HL-60 (cell line): ENCODE results near the gene BLOC1S5.

Experiments
- DNase-seq, 2 experiments: peaks; one replicate each; pipeline ENCODE4 v3.0.0-alpha.2; 2010 to 2020; ENCODE audit warnings: low read depth in 1 of 2, low spot score in 1 of 2
- H3K27ac ChIP-seq: fragments of 250-450 bp; sonication (Bioruptor Pico); replicated peaks from 2 replicates; pipeline ENCODE4 v1.5.1; 2020; ENCODE audit warnings: mild to moderate bottlenecking, moderate library complexity
- H3K27me3 ChIP-seq: fragments of 250-450 bp; sonication (Bioruptor Pico); 2 replicates; pipeline ENCODE4 v1.5.1; 2021; ENCODE audit warnings: mild to moderate bottlenecking, moderate library complexity; ENCODE audit not compliant: insufficient read depth, poor library complexity, severe bottlenecking
- H3K4me3 ChIP-seq: replicated peaks from 2 replicates; pipeline ENCODE4 v1.5.1; 2011; ENCODE audit warnings: mild to moderate bottlenecking, control low read depth, low read length; ENCODE audit not compliant: insufficient read depth
- GABPA ChIP-seq: IDR thresholded peaks from 2 replicates; pipeline ENCODE4 v1.6.1; 2012; ENCODE audit warnings: low read depth
- POLR2AphosphoS5 ChIP-seq: IDR thresholded peaks from 2 replicates; pipeline ENCODE4 v1.6.1; 2012; ENCODE audit warnings: low read depth
- SPI1 ChIP-seq: IDR thresholded peaks from 2 replicates; pipeline ENCODE4 v1.6.1; 2012; ENCODE audit warnings: low read depth, mild to moderate bottlenecking, borderline replicate concordance
- long read RNA-seq: library from polyadenylated mRNA; unstranded; transcript quantifications from one replicate; pipeline ENCODE4 v2.0.0, GENCODE V29; 2020
- TF ChIP-seq, protein P1 (sequence below): IDR thresholded peaks from one replicate; pipeline ENCODE4 v1.5.1; 2011; ENCODE audit warnings: low read length, control low read depth, inconsistent platforms; ENCODE audit not compliant: insufficient read depth
- TF ChIP-seq, protein P2 (sequence below): IDR thresholded peaks from 2 replicates; pipeline ENCODE4 v1.6.1; 2012; ENCODE audit warnings: low read depth; ENCODE audit not compliant: insufficient replicate concordance

The BLOC1S5 gene, protein sequence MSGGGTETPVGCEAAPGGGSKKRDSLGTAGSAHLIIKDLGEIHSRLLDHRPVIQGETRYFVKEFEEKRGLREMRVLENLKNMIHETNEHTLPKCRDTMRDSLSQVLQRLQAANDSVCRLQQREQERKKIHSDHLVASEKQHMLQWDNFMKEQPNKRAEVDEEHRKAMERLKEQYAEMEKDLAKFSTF
- long read RNA-seq, transcript BLOC1S5-202 (5 exons, 2,684 nt): major isoform, 185 of 225 reads
- long read RNA-seq, transcript BLOC1S5-205 (4 exons, 368 nt): minor isoform, 12 of 225 reads
- long read RNA-seq, transcript BLOC1S5-201 (6 exons, 2,445 nt): minor isoform, 5 of 225 reads
- long read RNA-seq, partial matches to known transcripts: 0 of 225 reads
- long read RNA-seq, other reads (novel, unspliced or antisense): 21 of 225 reads

DNA sequence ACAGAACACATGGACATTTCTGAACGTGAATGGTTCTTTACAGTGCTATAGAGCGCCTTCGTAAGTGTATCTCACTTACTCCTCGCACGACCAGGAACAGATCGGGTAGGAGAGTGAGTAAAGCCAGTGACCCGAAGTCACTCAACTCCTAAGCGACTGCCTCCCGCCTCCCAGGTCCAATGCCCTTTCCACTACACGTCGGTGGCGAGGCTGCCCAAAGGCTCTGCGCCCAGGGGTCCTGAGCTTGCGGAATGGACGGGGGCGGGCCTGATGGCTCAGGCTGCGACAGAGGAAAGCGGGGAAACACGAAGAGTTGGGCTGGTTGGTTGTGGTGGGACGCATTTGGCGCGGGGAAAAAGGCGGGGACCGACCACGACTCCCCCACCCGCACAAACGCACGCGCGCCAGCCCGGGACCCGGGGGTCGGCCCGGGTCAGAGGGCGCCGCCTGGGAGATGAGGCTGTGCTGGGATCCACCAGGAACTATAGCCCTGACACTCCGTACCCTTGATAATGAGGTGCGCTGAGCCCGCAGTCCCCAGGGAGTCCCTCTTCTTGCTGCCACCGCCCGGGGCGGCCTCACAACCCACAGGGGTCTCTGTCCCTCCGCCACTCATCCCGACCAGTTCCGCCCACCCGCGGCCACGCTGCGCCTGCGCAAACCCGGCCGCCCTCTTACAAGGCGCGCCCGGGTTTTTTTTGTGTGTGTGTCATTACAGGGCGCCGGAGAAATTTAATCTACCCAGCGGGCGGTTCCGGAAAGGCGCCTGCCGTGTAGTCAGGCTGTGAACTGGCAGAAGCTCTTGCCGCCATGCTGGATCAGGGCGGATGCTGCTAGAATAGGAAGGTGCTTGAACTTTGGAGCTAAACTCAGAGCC, at the start of gene BLOC1S5:
BLOC1S5 (minus strand) TSS at position 629 of the 877 bp plus-strand sequence; CDS start at position 616, 13 bp downstream.
- peak within 1 kb of the TSS; percentile 81 for H3K27ac ChIP-seq
- H3K4me3 ChIP-seq: peak within 1 kb of the TSS; percentile 95
- H3K27me3 ChIP-seq: no peaks in the 10 kb centered on the region
- DNase-seq: peak; percentile 90 to 98
- TF ChIP-seq GABPA (peak; percentile 68), SPI1 (peak; percentile 48; the same call in 1 of the 2 replicates)
- TF ChIP-seq, protein P1, sequence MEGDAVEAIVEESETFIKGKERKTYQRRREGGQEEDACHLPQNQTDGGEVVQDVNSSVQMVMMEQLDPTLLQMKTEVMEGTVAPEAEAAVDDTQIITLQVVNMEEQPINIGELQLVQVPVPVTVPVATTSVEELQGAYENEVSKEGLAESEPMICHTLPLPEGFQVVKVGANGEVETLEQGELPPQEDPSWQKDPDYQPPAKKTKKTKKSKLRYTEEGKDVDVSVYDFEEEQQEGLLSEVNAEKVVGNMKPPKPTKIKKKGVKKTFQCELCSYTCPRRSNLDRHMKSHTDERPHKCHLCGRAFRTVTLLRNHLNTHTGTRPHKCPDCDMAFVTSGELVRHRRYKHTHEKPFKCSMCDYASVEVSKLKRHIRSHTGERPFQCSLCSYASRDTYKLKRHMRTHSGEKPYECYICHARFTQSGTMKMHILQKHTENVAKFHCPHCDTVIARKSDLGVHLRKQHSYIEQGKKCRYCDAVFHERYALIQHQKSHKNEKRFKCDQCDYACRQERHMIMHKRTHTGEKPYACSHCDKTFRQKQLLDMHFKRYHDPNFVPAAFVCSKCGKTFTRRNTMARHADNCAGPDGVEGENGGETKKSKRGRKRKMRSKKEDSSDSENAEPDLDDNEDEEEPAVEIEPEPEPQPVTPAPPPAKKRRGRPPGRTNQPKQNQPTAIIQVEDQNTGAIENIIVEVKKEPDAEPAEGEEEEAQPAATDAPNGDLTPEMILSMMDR: no peak

DNA sequence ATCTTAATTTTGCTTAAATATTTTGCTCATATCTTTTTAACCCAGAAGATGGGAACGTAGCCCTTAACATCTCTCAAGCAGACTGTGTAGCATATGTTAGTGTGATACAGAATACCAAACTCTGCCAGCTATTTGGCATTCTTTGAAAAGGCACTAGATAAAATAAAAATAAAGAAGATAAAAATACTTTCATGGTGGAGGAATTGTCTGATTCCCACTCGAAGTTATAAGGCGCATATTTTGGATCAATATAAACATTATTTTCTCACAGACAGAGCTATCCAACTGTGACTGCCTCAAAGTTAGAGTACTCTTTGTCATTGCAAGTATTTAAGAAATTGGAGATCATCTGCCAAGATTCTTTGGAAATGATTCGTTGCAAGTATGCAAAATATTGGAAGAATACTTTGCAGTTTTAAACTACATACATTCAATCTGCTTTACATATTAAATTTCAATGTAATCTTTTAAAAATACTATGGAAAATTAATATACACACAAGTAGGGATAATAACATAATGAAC, 49.0 kb upstream of the BLOC1S5 start:
- Histone ChIP-seq H3K4me3 (no peak overlapping the region), H3K27me3 (peaks cover 2% of the 10 kb centered on the region), H3K27ac (no peak overlapping the region)
- TF ChIP-seq GABPA: no peak
- TF ChIP-seq, protein P2, sequence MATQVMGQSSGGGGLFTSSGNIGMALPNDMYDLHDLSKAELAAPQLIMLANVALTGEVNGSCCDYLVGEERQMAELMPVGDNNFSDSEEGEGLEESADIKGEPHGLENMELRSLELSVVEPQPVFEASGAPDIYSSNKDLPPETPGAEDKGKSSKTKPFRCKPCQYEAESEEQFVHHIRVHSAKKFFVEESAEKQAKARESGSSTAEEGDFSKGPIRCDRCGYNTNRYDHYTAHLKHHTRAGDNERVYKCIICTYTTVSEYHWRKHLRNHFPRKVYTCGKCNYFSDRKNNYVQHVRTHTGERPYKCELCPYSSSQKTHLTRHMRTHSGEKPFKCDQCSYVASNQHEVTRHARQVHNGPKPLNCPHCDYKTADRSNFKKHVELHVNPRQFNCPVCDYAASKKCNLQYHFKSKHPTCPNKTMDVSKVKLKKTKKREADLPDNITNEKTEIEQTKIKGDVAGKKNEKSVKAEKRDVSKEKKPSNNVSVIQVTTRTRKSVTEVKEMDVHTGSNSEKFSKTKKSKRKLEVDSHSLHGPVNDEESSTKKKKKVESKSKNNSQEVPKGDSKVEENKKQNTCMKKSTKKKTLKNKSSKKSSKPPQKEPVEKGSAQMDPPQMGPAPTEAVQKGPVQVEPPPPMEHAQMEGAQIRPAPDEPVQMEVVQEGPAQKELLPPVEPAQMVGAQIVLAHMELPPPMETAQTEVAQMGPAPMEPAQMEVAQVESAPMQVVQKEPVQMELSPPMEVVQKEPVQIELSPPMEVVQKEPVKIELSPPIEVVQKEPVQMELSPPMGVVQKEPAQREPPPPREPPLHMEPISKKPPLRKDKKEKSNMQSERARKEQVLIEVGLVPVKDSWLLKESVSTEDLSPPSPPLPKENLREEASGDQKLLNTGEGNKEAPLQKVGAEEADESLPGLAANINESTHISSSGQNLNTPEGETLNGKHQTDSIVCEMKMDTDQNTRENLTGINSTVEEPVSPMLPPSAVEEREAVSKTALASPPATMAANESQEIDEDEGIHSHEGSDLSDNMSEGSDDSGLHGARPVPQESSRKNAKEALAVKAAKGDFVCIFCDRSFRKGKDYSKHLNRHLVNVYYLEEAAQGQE: no peak
- TF ChIP-seq POLR2AphosphoS5: no peak
- TF ChIP-seq, protein P1: no peak
- no peak for TF ChIP-seq SPI1
- DNase-seq: no peak

DNA sequence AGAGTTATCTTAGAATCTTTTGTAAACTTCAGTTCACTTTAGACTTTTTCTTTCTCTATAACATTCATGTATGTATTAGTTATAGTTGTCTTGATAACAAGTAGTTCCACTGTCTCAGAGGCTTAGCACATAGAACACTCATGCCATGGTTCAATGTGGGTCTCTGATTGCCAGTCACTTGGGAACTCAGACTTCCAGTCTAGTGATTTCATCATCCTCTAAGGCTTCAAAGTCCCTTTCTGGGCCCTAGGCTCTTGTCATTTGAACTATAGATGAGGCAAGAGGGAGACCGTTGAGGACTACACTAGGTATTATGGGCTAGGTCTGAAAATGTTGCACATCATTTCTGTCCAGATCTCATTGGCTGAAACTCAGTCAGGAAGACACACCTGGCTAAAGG, 46.5 kb upstream of the BLOC1S5 start:
- H3K4me3 ChIP-seq: no peak overlapping the region
- no peak for DNase-seq
- H3K27me3 ChIP-seq: peaks cover 2% of the 10 kb centered on the region
- H3K27ac ChIP-seq: no peak overlapping the region
- TF ChIP-seq, protein P1: no peak
- TF ChIP-seq, protein P2: no peak
- TF ChIP-seq POLR2AphosphoS5: no peak
- TF ChIP-seq GABPA: no peak
- TF ChIP-seq SPI1: no peak
